Measurements from ENCODE around the gene VEZT.

GRCh38 chr12:95328708-95329107 is 111.1 kb downstream of the VEZT start:
- TF ChIP-seq POLR2AphosphoS5 (IDR thresholded peaks at IDR 0.05; ENCODE audit: low read depth, low read length) (no peak), CTCF (IDR thresholded peaks at IDR 0.05) (no peak), GATA2 (CRISPR knock-in tag; IDR thresholded peaks at IDR 0.05) (no peak), USF2 (IDR thresholded peaks at IDR 0.05; ENCODE audit: borderline replicate concordance, low read depth, low read length) (no peak), JUND (IDR thresholded peaks at IDR 0.05) (no peak), TEAD4 (IDR thresholded peaks at IDR 0.05; ENCODE audit: borderline replicate concordance, insufficient read depth) (no peak), MEF2A (IDR thresholded peaks at IDR 0.05; ENCODE audit: borderline replicate concordance, low read depth) (no peak), FOXM1 (IDR thresholded peaks at IDR 0.05; ENCODE audit: low read depth) (no peak), MAX (IDR thresholded peaks at IDR 0.05; ENCODE audit: low read depth) (no peak), SIN3A (IDR thresholded peaks at IDR 0.05; ENCODE audit: borderline replicate concordance, low read depth, low read length) (no peak), EZH2phosphoT487 (IDR thresholded peaks at IDR 0.05; ENCODE audit: borderline replicate concordance, low read depth) (no peak), IRF3 (IDR thresholded peaks at IDR 0.05; ENCODE audit: low read depth, low read length) (no peak), EP300 (IDR thresholded peaks at IDR 0.05; ENCODE audit: borderline replicate concordance in 1 of 2, low read depth in 1 of 2, low read length in 1 of 2) (no peak)
